Activated CD8-positive, alpha-beta memory T cell treated with anti-CD3 and anti-CD28 coated beads, Interleukin-2, amount 50 U/mL, for 1 hour (primary cell): Measurements from ENCODE around the gene CAPN7.

Experiments
- DNase-seq: peaks from one replicate; pipeline ENCODE4 v3.0.0-alpha.2; 2020; ENCODE audit errors: extremely low read depth

Gene CAPN7

DNA sequence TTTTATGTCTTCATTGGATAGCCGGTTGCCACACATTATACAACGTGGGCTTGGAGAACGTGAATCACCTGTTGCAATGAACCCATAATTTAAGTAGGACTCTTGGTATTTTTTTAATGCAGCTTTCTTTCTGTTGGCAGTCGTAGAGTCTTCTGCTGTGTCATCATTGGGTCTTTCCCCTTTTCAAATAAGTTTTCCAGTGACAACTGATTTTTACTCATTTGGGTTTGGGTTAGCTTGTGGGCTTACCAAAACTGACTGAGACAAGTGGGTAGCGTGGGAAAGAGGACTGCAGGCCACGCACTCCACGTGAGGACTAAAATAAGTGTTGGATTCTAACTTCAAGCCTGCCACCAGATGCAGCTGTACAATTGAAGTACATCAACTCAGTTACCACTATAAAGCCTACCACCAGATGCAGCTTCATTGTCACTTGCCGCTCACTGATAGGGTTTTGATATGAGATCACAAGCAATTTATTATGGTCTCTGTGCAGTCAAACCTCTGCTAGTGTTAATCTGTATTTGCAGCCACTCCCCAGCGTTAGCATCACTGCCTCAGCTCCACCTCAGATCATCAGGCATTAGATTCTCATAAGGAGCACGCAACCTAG is 6.4 kb upstream of the CAPN7 start:
- DNase-seq, result no peak

DNA sequence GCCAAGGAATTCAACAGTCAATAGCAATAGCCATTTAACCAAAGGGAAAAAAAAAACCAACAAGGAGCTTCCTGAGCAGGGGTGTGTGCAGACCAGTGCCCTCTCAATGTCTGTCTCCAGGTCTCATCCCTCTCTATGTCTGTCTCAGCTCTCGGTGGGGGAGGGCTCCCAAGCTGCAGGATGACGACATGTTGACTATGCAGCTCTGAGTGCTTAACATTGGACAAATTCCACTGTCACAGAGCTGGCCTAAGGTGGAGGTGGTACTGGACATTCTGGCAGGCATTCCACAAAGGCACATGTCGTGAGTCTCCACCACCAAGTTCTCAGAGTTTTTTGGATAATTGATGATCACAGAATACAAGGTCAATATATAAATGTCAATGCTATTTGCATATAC is 2.0 kb upstream of the CAPN7 start:
- DNase-seq, result no peak

DNA sequence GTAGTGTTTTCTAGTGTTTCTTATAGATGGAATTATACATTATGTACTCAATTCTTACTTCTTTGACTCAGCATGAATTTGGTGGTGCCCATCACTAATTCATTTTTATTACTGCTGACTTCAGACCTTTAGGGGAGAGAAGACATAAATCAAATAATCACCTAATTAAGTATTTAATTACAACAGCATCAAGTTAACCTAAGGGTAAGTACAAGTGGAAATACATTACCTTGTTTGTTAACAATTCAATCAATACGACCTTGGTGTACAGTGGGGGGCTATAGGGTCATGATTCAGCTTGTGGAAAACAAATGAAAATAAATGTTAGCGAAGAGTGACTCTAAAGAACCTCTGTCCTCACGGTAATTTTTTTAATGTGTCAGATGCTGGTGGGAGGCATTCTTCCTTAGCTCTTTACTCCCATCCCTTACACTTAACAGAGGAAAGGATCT is 538 bp upstream of the CAPN7 start:
- no peak for DNase-seq

DNA sequence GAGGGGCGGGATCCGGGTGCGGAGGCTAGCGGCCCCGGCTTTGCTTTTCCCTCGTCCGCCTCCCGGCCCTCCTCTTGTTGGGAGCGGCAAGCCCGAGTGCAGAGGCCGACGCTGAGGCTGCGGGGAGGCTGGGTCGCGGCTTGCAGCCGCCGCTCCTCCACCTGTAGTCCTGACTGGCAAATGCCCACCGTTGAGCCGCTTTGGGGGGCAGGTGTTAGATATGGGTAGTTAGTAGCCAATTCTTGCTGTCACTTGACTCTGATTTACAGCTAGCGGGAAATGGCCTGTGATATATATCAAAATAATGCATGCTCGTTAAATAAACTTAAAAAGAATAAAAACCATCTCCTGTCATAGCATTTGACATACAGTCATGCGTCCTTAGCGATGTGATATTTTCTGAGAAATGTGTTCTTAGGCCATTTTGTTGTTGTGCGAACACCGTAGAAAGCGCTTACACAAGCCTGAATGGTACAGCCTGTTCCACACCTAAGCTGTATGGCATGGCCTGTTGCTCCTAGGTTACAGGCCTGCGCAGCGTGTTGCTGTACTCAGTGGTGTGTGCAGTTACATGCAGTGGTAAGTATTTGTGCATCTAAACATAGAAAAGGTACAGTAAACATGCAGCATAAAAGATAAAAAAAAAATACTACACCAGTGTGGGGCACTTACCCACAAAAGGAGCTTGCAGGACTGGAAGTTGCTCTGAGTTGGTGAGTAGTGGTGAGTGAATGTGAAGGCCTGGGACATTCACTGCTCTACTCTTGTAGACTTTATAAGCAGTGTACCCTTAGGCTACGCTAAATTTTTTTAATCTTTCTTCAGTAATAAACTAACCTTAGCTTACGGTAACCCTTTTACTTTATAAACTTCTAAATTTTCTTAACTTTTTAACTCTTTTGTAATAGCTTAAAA is 873 bp downstream of the CAPN7 start:
- DNase-seq, result no peak

DNA sequence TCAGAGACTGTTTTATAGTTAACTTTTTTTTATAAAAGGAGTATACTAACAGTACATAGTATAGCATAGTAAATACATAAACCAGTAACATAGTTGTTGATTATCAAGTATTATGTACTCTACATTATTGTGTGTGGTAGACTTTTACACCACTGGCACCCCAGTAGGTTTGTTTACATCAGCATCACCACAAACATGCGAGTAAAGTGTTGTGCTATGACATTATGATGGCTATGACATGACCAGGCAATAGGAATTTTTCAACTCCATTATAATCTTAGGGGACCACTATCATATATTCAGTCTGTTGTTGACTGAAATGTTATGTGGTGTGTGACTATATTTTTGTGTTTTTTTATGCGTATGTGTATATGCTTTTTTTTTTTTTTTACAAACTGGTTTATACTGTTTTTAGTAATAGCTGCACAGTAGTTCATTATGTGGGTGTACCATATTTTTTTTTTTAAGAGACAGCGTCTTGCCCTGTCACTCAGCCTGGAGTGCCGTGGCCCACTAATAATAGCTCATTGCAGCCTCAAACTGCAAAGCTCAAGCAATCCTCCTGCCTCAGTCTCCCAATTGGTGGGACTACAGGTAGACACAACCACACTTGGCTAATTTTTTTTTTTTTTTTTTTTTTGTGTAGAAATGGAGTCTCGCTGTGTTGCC is 1.9 kb downstream of the CAPN7 start:
- DNase-seq, result no peak

DNA sequence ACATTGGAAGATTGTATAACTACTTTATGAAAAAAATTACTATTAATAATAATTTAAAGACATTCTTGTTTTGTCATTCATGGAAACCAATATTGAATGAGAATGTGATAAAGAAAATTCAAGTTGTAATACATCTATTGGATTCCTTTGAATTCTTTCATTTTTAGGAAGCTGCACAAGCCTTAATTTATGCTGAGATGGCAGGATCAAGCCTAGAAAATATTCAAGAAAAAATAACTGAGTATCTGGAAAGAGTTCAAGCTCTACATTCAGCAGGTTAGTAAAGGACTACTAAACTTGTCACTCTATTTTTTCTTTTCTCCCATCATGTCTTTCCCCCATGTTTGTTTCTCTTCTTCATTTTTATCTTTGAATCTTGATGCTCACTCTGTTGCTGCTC is 5.9 kb downstream of the CAPN7 start:
- DNase-seq, result no peak

DNA sequence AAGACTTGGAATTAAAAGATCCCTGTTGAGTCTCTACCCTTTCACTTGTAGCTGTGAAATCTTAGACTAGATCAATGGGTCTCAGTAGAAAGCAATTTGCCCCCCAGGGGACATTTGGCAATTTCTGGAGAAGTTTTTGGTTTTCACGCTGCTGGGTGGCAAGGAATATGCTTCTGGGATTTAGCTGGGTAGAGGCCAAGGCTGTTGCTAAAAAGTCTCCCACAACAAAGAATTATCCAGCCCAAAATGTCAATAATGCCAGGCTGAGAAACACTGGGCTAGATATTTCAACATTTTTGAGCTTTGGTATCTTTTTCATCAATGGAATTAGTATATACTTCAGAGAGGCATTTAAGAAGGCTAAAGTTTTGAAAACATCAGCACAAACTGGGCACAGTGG is 8.7 kb downstream of the CAPN7 start:
- DNase-seq, result no peak

DNA sequence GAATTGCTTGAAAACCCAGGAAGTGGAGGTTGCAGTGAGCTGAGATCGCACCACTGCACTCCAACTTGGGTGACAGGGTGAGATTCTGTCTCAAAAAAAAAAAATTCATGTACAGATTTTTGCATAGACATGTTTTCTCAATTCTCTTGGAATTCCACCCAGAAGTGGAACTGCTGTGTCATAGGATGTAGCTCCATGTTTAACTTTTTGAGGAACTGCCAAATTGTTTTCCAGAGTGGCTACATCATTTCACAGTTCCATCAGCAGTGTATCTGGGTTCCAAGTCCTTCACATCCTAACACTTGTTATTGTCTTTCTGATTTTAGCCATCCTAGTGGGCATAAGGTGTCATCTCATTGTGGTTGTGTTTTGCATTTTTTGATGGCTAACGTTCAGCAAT is 9.9 kb downstream of the CAPN7 start:
- DNase-seq, result no peak

DNA sequence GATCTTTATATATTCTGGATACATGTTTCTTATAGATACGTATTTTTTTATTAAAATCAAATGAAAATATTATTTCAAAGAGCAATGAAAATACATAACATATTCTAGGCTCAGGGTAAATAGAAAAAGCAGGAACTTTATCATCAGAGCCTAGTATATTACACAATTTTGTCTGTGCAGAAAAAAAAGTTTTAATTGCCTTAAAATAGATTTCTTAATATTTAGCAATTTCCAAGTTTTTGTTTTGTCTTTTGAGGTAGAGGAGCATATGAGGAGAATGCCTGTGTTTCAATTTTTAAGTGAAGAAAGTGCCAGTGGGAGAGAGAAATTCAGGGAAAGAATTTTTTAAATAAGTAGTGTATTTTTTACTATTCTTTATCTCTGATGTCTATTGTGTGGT is 10.5 kb downstream of the CAPN7 start:
- no peak for DNase-seq

DNA sequence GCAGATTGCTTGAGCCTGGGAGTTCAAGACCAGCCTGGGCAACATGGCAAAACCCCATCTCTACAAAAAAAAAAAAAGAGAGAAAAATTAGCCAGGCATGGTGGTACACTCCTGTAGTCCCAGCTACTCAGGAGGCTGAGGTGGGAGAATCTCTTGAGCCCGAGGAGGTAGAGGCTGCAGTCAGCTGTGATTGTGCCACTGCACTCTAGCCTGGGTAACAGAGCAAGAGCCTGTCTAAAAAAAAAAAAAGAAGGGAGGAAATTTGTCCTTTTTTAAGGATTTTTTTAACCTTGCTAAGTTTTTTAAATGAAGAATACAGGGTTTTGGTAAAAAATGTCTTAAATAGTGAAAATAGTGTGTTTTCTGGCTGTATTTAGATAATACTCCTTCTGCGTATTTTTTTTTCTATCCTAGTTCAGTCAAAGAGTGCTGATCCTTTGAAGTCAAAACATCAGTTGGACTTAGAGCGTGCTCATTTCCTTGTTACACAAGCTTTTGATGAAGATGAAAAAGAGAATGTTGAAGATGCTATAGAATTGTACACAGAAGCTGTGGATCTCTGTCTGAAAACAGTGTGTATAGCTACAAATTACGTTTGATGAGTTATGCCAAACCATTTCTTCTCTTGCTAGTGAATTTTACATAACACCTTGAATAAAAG is 11.1 kb downstream of the CAPN7 start:
- no peak for DNase-seq

DNA sequence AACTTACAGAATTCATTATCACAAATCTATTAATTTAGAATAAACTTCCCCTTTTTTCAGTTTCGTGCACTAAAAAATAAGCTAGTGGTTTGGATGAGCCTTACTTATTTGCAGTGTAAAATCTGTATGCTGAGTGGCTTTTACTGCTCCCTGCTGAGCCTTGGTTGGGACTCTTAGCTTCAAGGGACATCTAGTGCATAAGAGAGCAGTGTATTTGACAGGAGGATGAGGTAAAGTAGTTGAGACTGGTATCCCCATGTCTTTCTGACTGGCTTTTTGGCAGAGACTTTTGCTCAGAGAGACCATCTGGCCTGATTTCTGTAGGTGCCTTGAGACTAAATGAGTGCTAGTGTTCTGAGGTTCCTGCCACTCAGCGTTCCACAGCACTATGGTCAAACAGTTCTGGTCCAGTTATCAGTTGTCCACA is 11.8 kb downstream of the CAPN7 start:
- no peak for DNase-seq

DNA sequence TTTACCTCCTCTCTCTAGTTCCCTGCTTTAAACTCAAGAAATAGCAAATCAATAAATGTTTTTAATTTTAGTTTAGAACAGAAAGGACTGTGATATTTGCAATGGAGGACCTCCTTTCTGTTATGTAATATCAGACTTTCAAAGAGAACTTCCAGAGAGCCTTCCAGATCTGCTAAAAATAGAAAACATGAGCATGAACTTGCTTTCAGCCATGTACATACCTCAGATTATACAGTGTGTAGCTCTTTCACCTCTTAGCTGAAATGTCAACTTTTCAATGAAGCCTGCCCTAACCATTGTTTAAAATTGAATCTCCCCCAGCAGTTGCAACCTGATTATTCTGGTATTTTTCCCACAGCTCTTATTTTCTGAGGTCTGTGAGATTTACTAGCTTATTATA is 12.6 kb downstream of the CAPN7 start:
- no peak for DNase-seq

DNA sequence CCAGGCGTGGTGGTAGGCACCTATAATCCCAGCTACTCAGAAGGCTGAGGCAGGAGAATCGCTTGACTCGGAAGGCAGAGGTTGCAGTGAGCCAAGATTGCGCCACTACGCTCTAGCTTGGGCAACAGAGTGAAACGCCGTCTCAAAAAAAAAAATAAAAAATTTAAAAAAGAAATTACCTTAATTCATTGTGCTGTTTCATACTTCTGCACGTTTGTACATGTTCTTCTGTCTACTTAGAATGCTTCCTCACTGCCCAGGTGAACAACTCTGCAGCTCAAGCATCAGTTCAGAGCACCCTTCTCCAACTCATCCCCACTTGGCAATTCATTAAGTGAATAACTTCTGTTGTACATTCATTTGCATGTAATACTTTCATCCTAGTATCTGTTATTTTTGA is 14.0 kb downstream of the CAPN7 start:
- DNase-seq, result no peak

DNA sequence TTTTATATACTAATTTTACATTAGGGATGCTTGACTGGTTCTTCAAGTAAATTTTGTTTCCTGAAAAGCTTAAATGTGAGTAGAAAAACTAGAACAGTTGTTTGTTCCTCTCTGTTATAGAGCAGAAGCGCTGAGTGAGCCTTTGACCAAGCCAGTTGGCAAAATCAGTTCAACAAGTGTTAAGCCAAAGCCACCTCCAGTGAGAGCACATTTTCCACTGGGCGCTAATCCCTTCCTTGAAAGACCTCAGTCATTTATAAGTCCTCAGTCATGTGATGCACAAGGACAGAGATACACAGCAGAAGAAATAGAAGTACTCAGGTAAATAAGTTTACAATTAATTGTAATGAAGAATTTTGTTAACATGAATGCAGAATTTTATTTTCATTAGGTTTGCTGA is 14.6 kb downstream of the CAPN7 start:
- DNase-seq, result no peak

DNA sequence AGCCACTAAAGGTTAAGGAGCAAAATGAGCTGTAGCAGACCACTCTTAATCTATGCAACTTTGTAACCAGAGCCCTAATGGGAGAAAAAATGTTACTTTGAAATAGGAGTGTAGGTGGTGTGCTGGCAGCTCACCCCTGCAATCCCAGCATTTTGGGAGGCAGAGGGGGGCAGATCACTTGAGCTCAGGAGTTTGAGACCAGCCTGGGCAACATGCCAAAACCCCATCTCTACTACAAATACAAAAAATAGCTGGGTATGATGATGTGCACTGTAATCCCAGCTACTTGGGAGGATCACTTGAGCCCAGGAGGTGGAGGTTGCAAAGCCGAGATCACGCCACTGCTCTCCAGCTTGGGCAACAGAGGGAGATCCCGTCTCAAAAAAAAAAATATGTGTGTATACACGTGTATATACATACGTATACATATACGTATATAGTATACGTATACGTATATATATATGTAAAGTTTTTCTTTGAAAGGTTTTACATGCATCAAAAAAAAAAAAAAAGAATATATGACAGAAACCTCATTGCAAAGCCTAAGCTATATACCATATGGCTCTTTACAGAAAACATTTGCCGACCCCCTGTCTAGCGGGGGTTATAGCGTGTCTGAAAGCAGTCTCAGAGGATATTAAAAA is 15.7 kb downstream of the CAPN7 start:
- no peak for DNase-seq

DNA sequence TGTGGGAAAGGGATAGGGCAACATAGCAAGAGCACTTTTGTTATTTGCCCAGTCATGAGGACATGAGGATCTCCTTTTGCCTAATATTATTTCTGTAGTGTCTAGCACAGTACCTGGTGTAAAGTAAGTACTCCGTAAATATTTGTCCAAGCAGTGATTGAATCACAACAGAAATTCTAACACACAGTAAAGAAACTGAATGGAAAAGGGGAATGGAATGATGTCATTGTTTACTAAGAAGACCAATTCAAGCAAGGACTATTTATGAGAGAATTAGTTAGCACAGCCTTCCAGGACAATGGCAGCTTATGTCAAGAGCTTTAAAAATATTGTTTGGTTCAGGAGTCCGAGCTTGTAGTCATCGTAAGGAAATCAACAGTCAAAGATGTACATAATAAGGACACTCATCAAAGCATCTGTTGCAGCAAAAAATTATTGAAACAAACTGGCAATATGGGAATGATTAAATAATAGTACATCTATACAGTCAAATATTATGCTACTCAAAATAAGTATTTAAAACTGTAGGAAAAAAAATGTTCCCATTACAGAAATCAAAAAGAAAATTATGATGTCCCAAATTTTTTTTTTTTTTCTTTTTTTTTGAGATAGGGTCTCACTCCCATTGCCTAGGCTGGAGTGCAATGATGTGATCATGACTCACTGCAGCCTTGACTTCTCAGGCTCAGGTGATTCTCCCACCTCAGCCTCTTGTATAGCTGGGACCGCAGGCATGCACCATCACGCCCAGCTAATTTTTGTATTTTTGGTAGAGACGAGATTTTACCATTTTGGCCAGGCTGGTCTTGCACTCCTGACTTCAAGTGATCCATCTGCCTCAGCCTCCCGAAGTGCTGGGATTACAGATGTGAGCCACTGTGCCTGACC is 17.9 kb downstream of the CAPN7 start:
- no peak for DNase-seq

DNA sequence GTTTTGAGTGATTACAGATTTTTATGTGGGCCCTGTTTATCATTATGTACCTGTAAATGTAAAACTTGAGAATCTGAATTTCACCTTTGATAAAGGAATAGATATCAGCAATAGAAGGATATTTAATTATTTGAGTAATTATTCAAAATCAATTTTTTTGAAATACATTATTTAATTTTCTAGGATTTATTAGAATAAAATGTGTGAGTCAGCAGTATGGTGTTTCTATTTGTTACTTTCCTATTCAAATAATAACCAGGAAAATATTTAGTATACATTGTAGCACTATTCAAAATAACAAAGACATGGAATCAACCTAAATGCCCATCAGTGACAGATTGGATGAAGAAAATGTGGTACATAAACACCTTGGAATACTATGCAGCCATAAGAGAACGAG is 22.1 kb downstream of the CAPN7 start:
- no peak for DNase-seq

DNA sequence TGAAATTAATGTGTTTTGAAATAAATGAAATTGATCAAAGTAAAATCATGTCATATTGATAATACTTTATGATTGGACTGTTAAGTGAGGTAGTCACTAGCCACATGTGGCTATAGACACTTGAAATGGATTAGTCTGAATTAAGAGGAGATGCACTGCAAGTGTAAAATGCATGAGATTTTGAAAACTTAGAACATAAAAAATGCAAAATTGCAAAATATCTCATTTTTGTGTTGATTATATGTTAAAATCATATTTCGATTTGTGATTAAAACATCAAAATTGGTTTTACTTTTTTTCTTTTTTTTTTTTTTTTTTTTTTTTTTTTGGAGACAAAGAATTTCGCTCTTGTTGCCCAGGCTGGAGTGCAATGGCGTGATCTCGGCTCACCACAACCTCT is 23.2 kb downstream of the CAPN7 start:
- no peak for DNase-seq

DNA sequence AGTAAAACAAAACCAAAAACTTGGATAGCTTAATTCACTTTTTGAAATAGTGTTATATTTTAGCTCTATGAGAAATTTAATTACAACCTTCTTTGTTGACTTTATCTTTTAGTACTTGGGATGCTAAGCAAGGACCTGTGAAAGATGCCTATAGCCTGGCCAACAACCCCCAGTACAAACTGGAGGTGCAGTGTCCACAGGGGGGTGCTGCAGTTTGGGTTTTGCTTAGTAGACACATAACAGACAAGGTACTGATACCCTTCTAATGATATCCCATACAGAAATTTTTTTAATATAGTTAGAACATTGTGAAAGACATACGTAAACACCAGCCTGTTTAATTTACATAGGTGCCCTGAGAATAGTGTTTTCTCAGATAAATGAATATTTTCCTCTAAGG is 35.3 kb downstream of the CAPN7 start:
- no peak for DNase-seq

DNA sequence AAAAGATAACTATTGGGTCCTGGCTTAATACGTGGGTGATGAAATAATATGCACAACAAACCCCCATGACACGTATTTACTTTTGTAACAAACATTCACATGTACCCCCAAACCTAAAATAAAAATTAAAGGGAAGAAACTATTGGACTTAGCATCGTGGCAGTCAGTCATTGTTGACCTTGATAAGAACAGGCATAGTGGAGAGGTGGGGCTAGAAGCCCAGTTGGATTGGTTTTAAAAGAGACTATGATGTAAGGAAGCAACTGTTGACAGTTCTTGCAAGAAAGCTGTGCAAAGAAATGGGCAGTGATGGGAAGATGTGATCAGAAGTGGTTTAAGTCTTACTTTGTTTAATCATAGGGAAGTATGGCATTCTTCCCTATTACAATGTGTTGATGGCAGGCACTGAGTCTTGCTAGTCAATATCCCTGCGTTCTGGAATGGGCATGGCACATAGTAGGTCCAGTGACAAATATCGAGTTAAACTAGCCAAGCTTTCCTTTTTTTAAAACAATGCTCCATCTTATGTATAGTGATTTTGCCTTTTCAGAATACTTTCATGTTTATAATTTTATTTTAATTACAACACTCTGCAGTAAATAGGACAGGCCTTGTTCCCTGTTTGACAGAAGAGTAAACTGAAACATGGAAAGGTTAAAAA is 37.9 kb downstream of the CAPN7 start:
- DNase-seq, result no peak
